ENCODE measurements around the gene UBE3D. TPM values are rescaled to one million over a fixed set of nuclear protein-coding genes. Genes with fewer than 3 reads are reported as not detected.

Gene UBE3D
- total RNA-seq, 1 experiment from 2014 or later = 14.0 TPM

GRCh38 chr6:83044091-83044768 lies 21.4 kb downstream of the UBE3D start:
- H3K36me3 Mint-ChIP-seq = peaks cover 5% of the 10 kb centered on the region
- no peak overlapping the region for H3K4me3 Mint-ChIP-seq
- H3K27me3 Mint-ChIP-seq (ENCODE audit: low read depth) = no peaks in the 10 kb centered on the region
- POLR2A ChIA-PET = no interaction called here
- peak overlapping the region; percentile 2; the same call in 1 of the 2 replicates for H3K27ac Mint-ChIP-seq
- CTCF ChIA-PET = interaction anchor here (0.6 kb wide), 1 partner anchor 21 kb away, joined by 3 read pairs; the partner anchor contains the start of gene UBE3D
- no peak for TF ChIP-seq FOXJ3 (CRISPR knock-in tag; IDR thresholded peaks at IDR 0.05; ENCODE audit: borderline replicate concordance)
- ATAC-seq (no peak), DNase-seq (ENCODE audit: low spot score) (no peak)
- H3K4me1 Mint-ChIP-seq = peaks cover 33% of the 10 kb centered on the region
- no peaks in the 10 kb centered on the region for H3K9me3 Mint-ChIP-seq

GRCh38 chr6:83042467-83043053 lies 23.1 kb downstream of the UBE3D start:
- DNase-seq (ENCODE audit: low spot score) (no peak), ATAC-seq (no peak)
- H3K4me1 Mint-ChIP-seq = peaks cover 21% of the 10 kb centered on the region
- CTCF ChIA-PET = no interaction called here
- H3K27ac Mint-ChIP-seq = no peak overlapping the region
- peaks cover 5% of the 10 kb centered on the region for H3K36me3 Mint-ChIP-seq
- H3K27me3 Mint-ChIP-seq (ENCODE audit: low read depth) = no peaks in the 10 kb centered on the region
- TF ChIP-seq GABPB1 (CRISPR knock-in tag; IDR thresholded peaks at IDR 0.05) (no peak), KAT7 (CRISPR knock-in tag; IDR thresholded peaks at IDR 0.05; ENCODE audit: borderline replicate concordance) (no peak), HMGXB4 (CRISPR knock-in tag; IDR thresholded peaks at IDR 0.05) (no peak), ZNF219 (CRISPR knock-in tag; IDR thresholded peaks at IDR 0.05; ENCODE audit: borderline replicate concordance) (no peak), NFYB (CRISPR knock-in tag; conservative IDR thresholded peaks at IDR 0.05; ENCODE audit: low read depth) (no peak), IRF1 (CRISPR knock-in tag; IDR thresholded peaks at IDR 0.05) (no peak)
- no peak overlapping the region for H3K4me3 Mint-ChIP-seq
- H3K9me3 Mint-ChIP-seq = no peaks in the 10 kb centered on the region
- POLR2A ChIA-PET = no interaction called here

- H3K36me3 Mint-ChIP-seq = peaks cover 34% of the 10 kb centered on the region
- H3K27ac Mint-ChIP-seq = no peak overlapping the region
- POLR2A ChIA-PET = no interaction called here
- H3K4me3 Mint-ChIP-seq = no peak overlapping the region
- CTCF ChIA-PET = no interaction called here
- no peak for DNase-seq (ENCODE audit: low spot score)
- no peaks in the 10 kb centered on the region for H3K27me3 Mint-ChIP-seq (ENCODE audit: low read depth)
- no peaks in the 10 kb centered on the region for H3K4me1 Mint-ChIP-seq
- peaks cover 24% of the 10 kb centered on the region for H3K9me3 Mint-ChIP-seq
- ATAC-seq = no peak
- TF ChIP-seq MXD4 (CRISPR knock-in tag; IDR thresholded peaks at IDR 0.05; ENCODE audit: borderline replicate concordance) (no peak), IRF2 (CRISPR knock-in tag; IDR thresholded peaks at IDR 0.05; ENCODE audit: borderline replicate concordance, low read depth) (no peak), STAT6 (CRISPR knock-in tag; conservative IDR thresholded peaks at IDR 0.05; ENCODE audit: low read depth) (no peak), NR2C2 (CRISPR knock-in tag; IDR thresholded peaks at IDR 0.05) (no peak), ZNF219 (CRISPR knock-in tag; IDR thresholded peaks at IDR 0.05; ENCODE audit: borderline replicate concordance) (no peak), E2F4 (CRISPR knock-in tag; IDR thresholded peaks at IDR 0.05; ENCODE audit: borderline replicate concordance, low read depth) (no peak), FOXP4 (CRISPR knock-in tag; IDR thresholded peaks at IDR 0.05) (no peak), KAT7 (CRISPR knock-in tag; IDR thresholded peaks at IDR 0.05; ENCODE audit: borderline replicate concordance) (no peak), ZNF396 (CRISPR knock-in tag; IDR thresholded peaks at IDR 0.05; ENCODE audit: borderline replicate concordance) (no peak), CREB1 (CRISPR knock-in tag; IDR thresholded peaks at IDR 0.05) (no peak), ZNF512 (CRISPR knock-in tag; IDR thresholded peaks at IDR 0.05; ENCODE audit: borderline replicate concordance) (no peak), OVOL2 (CRISPR knock-in tag; IDR thresholded peaks at IDR 0.05; ENCODE audit: borderline replicate concordance) (no peak), ZNF138 (CRISPR knock-in tag; conservative IDR thresholded peaks at IDR 0.05) (no peak), MLX (CRISPR knock-in tag; IDR thresholded peaks at IDR 0.05) (no peak)
Measured at GRCh38 chr6:83038246-83038645, 27.4 kb downstream of the UBE3D start.
